Bronchial epithelial cell (primary cell): ENCODE measurements around the gene NUP62. TPM values are rescaled to one million over a fixed set of nuclear protein-coding genes. Genes with fewer than 3 reads are reported as not detected.

Experiments
- DNase-seq: peaks from one replicate; pipeline ENCODE4 v3.0.0-alpha.2; 2010; ENCODE audit warnings: low read depth
- FAIRE-seq: peaks from 2 replicates; lab custom pipeline; 2011; peaks lifted over from hg19 to GRCh38; lab: Jason Lieb, UNC
- H3K27me3 ChIP-seq: 2 replicates; pipeline ENCODE4 v1.5.1; 2011; ENCODE audit warnings: low read length; ENCODE audit not compliant: control insufficient read depth, insufficient read depth
- H3K36me3 ChIP-seq: 2 replicates; pipeline ENCODE4 v1.5.1; 2011; ENCODE audit warnings: low read length; ENCODE audit not compliant: control insufficient read depth, insufficient read depth
- H3K4me3 ChIP-seq: 2 replicates; pipeline ENCODE4 v1.5.1; 2011; ENCODE audit warnings: mild to moderate bottlenecking, low read depth, low read length, control low read depth
- CTCF ChIP-seq: IDR thresholded peaks from 2 replicates; pipeline ENCODE4 v1.5.1; 2011; ENCODE audit warnings: mild to moderate bottlenecking, moderate library complexity, low read length, control low read depth, inconsistent platforms; ENCODE audit not compliant: insufficient read depth, severe bottlenecking
- total RNA-seq: library from RNA; depleted of rRNA; stranded (reverse); fragments of >200 nt; gene quantifications from 2 replicates; pipeline ENCODE4 v1.2.1, GENCODE V29; 2014

Gene NUP62
- total RNA-seq, 1 donor from 2014 or later: 12.1 TPM

GRCh38 chr19:49938662-49939061 is 9.4 kb upstream of the NUP62 start:
- no peak for FAIRE-seq
- no peaks in the 10 kb centered on the region for H3K36me3 ChIP-seq
- TF ChIP-seq CTCF: no peak

GRCh38 chr19:49937750-49938381 is 8.6 kb upstream of the NUP62 start:
- FAIRE-seq: no peak
- Histone ChIP-seq H3K4me3 (no peak overlapping the region), H3K27me3 (no peaks in the 10 kb centered on the region), H3K36me3 (no peaks in the 10 kb centered on the region)
- DNase-seq: peak; percentile 32
- peak; percentile 96 for TF ChIP-seq CTCF

More at GRCh38 chr19:49938662-49939061, 9.4 kb upstream of the NUP62 start:
- DNase-seq: no peak
- Histone ChIP-seq H3K4me3 (no peak overlapping the region), H3K27me3 (no peaks in the 10 kb centered on the region)

- Histone ChIP-seq H3K36me3 (no peaks in the 10 kb centered on the region), H3K27me3 (no peaks in the 10 kb centered on the region), H3K4me3 (no peak overlapping the region)
- TF ChIP-seq CTCF: no peak
- no peak for FAIRE-seq
- DNase-seq: no peak
These were observed 7.2 kb upstream of the NUP62 start for GRCh38 chr19:49936549-49936948.

- no peaks in the 10 kb centered on the region for H3K27me3 ChIP-seq
- DNase-seq (no peak), FAIRE-seq (no peak)
- H3K4me3 ChIP-seq: no peak overlapping the region
- no peak for TF ChIP-seq CTCF
- H3K36me3 ChIP-seq: no peaks in the 10 kb centered on the region
These were observed 4.3 kb upstream of the NUP62 start for GRCh38 chr19:49933643-49934042.

- DNase-seq (no peak), FAIRE-seq (no peak)
- Histone ChIP-seq H3K27me3 (no peaks in the 10 kb centered on the region), H3K4me3 (no peak overlapping the region), H3K36me3 (peaks cover 1% of the 10 kb centered on the region)
- TF ChIP-seq CTCF: no peak
These were observed 3.4 kb upstream of the NUP62 start for GRCh38 chr19:49932731-49933131.

- TF ChIP-seq CTCF: no peak
- Histone ChIP-seq H3K27me3 (no peaks in the 10 kb centered on the region), H3K4me3 (no peak overlapping the region), H3K36me3 (peaks cover 6% of the 10 kb centered on the region)
- FAIRE-seq (peak; percentile 55), DNase-seq (peak; percentile 88)
These were observed 2.7 kb upstream of the NUP62 start for GRCh38 chr19:49932041-49932451.
